GM06990 (cell line): Measurements from ENCODE around the gene PHF12.

Experiments
- DNase-seq: peaks from one replicate; pipeline ENCODE4 v3.0.0-alpha.2; 2011; ENCODE audit not compliant: insufficient read length; ENCODE audit errors: extremely low read depth
- H3K27me3 ChIP-seq: replicated peaks from 2 replicates; pipeline ENCODE4 v1.6.0; 2011; ENCODE audit warnings: low read length; ENCODE audit not compliant: control insufficient read depth, insufficient read depth
- H3K36me3 ChIP-seq: 2 replicates; pipeline ENCODE4 v1.5.1; 2011; ENCODE audit warnings: low read length; ENCODE audit not compliant: control insufficient read depth, insufficient read depth
- H3K4me3 ChIP-seq: replicated peaks from 2 replicates; pipeline ENCODE4 v1.5.1; 2011; ENCODE audit warnings: low read depth, mild to moderate bottlenecking, control low read depth, low read length
- CTCF ChIP-seq: IDR thresholded peaks from 2 replicates; pipeline ENCODE4 v1.5.1; 2011; ENCODE audit warnings: low read length, control low read depth, mild to moderate bottlenecking, inconsistent platforms; ENCODE audit not compliant: insufficient read depth, poor library complexity, severe bottlenecking

Gene PHF12

GRCh38 chr17:28916302-28916934 is 34.9 kb downstream of the PHF12 start:
- DNase-seq, result no peak
- no peak overlapping the region for H3K4me3 ChIP-seq
- peaks cover 60% of the 10 kb centered on the region for H3K36me3 ChIP-seq
- no peaks in the 10 kb centered on the region for H3K27me3 ChIP-seq
- peak; percentile 61 for TF ChIP-seq CTCF

GRCh38 chr17:28912938-28913333 is 38.4 kb downstream of the PHF12 start:
- H3K36me3 ChIP-seq, result peaks cover 65% of the 10 kb centered on the region
- TF ChIP-seq CTCF, result no peak
- no peaks in the 10 kb centered on the region for H3K27me3 ChIP-seq
- H3K4me3 ChIP-seq, result no peak overlapping the region
- no peak for DNase-seq

- Histone ChIP-seq H3K4me3 (no peak overlapping the region), H3K27me3 (no peaks in the 10 kb centered on the region), H3K36me3 (peaks cover 61% of the 10 kb centered on the region)
- DNase-seq, result no peak
- no peak for TF ChIP-seq CTCF
These were observed 38.9 kb downstream of the PHF12 start for GRCh38 chr17:28912281-28912937.

GRCh38 chr17:28911411-28912045 is 39.8 kb downstream of the PHF12 start:
- no peak for DNase-seq
- Histone ChIP-seq H3K27me3 (no peaks in the 10 kb centered on the region), H3K36me3 (peaks cover 59% of the 10 kb centered on the region), H3K4me3 (no peak overlapping the region)
- TF ChIP-seq CTCF, result no peak

GRCh38 chr17:28910534-28910933 is 40.8 kb downstream of the PHF12 start:
- no peak for DNase-seq
- TF ChIP-seq CTCF, result no peak
- Histone ChIP-seq H3K4me3 (no peak overlapping the region), H3K36me3 (peaks cover 64% of the 10 kb centered on the region), H3K27me3 (no peaks in the 10 kb centered on the region)
